Duodenal mucosa (tissue), 2 donors: ENCODE measurements around the gene NMT2.

Source experiments
- H3K27ac ChIP-seq: one replicate; pipeline ENCODE4 v1.7.0; 2013; ENCODE audit warnings: low read depth, low read length
- H3K27me3 ChIP-seq, 2 donors: one replicate each; pipeline ENCODE4 v1.7.0; 2013; ENCODE audit warnings: low read length in 2 of 2, control low read depth in 1 of 2; ENCODE audit not compliant: insufficient read depth in 2 of 2, control insufficient read depth in 1 of 2
- H3K36me3 ChIP-seq, 2 donors: one replicate each; pipeline ENCODE4 v1.7.0; 2013; ENCODE audit warnings: low read length in 2 of 2, control low read depth in 1 of 2; ENCODE audit not compliant: insufficient read depth in 2 of 2, control insufficient read depth in 1 of 2
- H3K4me1 ChIP-seq, 2 donors: one replicate each; pipeline ENCODE4 v1.7.0; 2013; ENCODE audit warnings: low read length in 2 of 2, control low read depth in 1 of 2; ENCODE audit not compliant: insufficient read depth in 2 of 2, control insufficient read depth in 1 of 2
- H3K4me3 ChIP-seq, 2 donors: one replicate each; pipeline ENCODE4 v1.7.0; 2013; ENCODE audit warnings: low read length in 2 of 2, low read depth in 1 of 2
- H3K9ac ChIP-seq, 2 donors: one replicate each; pipeline ENCODE4 v1.7.0; 2013; ENCODE audit warnings: low read length in 2 of 2, low read depth in 1 of 2
- H3K9me3 ChIP-seq, 2 donors: one replicate each; pipeline ENCODE4 v1.7.0; 2013; ENCODE audit warnings: low read length in 2 of 2, control low read depth in 1 of 2; ENCODE audit not compliant: control insufficient read depth in 1 of 2

The NMT2 gene

GRCh38 chr10:15144788-15145187 lies 23.7 kb downstream of the NMT2 start:
- Histone ChIP-seq H3K4me1 (peaks cover 3 to 12% of the 10 kb centered on the region in 2 donors), H3K36me3 (peaks cover 0 to 9% of the 10 kb centered on the region in 2 donors), H3K9ac (no peak overlapping the region), H3K27ac (no peak overlapping the region), H3K27me3 (no peaks in the 10 kb centered on the region), H3K9me3 (no peaks in the 10 kb centered on the region), H3K4me3 (no peak overlapping the region)

GRCh38 chr10:15141136-15142054 lies 27.1 kb downstream of the NMT2 start:
- Histone ChIP-seq H3K36me3 (peaks cover 0 to 13% of the 10 kb centered on the region in 2 donors), H3K27me3 (no peaks in the 10 kb centered on the region), H3K9ac (no peak overlapping the region), H3K9me3 (no peaks in the 10 kb centered on the region), H3K4me3 (no peak overlapping the region), H3K27ac (no peak overlapping the region), H3K4me1 (peaks cover 3 to 12% of the 10 kb centered on the region in 2 donors)

- Histone ChIP-seq H3K27me3 (no peaks in the 10 kb centered on the region), H3K9me3 (no peaks in the 10 kb centered on the region), H3K36me3 (peaks cover 0 to 13% of the 10 kb centered on the region in 2 donors), H3K9ac (no peak overlapping the region), H3K4me3 (no peak overlapping the region), H3K4me1 (peaks cover 3 to 12% of the 10 kb centered on the region in 2 donors), H3K27ac (no peak overlapping the region)
These were observed 27.8 kb downstream of the NMT2 start for GRCh38 chr10:15140698-15141097.

- Histone ChIP-seq H3K4me1 (peaks cover 3 to 12% of the 10 kb centered on the region in 2 donors), H3K27ac (no peak overlapping the region), H3K4me3 (no peak overlapping the region), H3K9ac (no peak overlapping the region), H3K36me3 (peaks cover 10 to 43% of the 10 kb centered on the region in 2 donors), H3K9me3 (no peaks in the 10 kb centered on the region), H3K27me3 (no peaks in the 10 kb centered on the region)
These were observed 30.9 kb downstream of the NMT2 start for GRCh38 chr10:15137636-15138035.

GRCh38 chr10:15137036-15137359 lies 31.5 kb downstream of the NMT2 start:
- Histone ChIP-seq H3K4me3 (no peak overlapping the region), H3K4me1 (peaks cover 0 to 10% of the 10 kb centered on the region in 2 donors), H3K27ac (no peak overlapping the region), H3K9me3 (no peaks in the 10 kb centered on the region), H3K9ac (no peak overlapping the region), H3K36me3 (peaks cover 10 to 45% of the 10 kb centered on the region in 2 donors), H3K27me3 (no peaks in the 10 kb centered on the region)

- Histone ChIP-seq H3K36me3 (peaks cover 12 to 45% of the 10 kb centered on the region in 2 donors), H3K4me1 (peaks cover 0 to 4% of the 10 kb centered on the region in 2 donors), H3K9ac (no peak overlapping the region), H3K9me3 (no peaks in the 10 kb centered on the region), H3K27me3 (no peaks in the 10 kb centered on the region), H3K4me3 (no peak overlapping the region), H3K27ac (no peak overlapping the region)
These were observed 32.1 kb downstream of the NMT2 start for GRCh38 chr10:15136129-15137035.

GRCh38 chr10:15131330-15131729 lies 37.2 kb downstream of the NMT2 start:
- no peak overlapping the region for H3K4me3 ChIP-seq
- no peak overlapping the region for H3K9ac ChIP-seq
- H3K4me1 ChIP-seq, result no peaks in the 10 kb centered on the region
- peaks cover 17 to 51% of the 10 kb centered on the region in 2 donors for H3K36me3 ChIP-seq
- no peaks in the 10 kb centered on the region for H3K9me3 ChIP-seq
- no peaks in the 10 kb centered on the region for H3K27me3 ChIP-seq
- no peak overlapping the region for H3K27ac ChIP-seq

- Histone ChIP-seq H3K4me1 (no peaks in the 10 kb centered on the region), H3K4me3 (no peak overlapping the region), H3K9me3 (no peaks in the 10 kb centered on the region), H3K9ac (no peak overlapping the region), H3K27ac (no peak overlapping the region), H3K27me3 (no peaks in the 10 kb centered on the region), H3K36me3 (peaks cover 17 to 34% of the 10 kb centered on the region in 2 donors)
These were observed 43.6 kb downstream of the NMT2 start for GRCh38 chr10:15124908-15125307.

GRCh38 chr10:15124190-15124589 lies 44.3 kb downstream of the NMT2 start:
- no peak overlapping the region for H3K4me3 ChIP-seq
- H3K36me3 ChIP-seq, result peaks cover 23 to 34% of the 10 kb centered on the region in 2 donors
- no peak overlapping the region for H3K9ac ChIP-seq
- H3K27me3 ChIP-seq, result no peaks in the 10 kb centered on the region
- no peak overlapping the region for H3K27ac ChIP-seq
- no peaks in the 10 kb centered on the region for H3K9me3 ChIP-seq
- H3K4me1 ChIP-seq, result no peaks in the 10 kb centered on the region

- no peak overlapping the region for H3K27ac ChIP-seq
- H3K27me3 ChIP-seq, result no peaks in the 10 kb centered on the region
- H3K9me3 ChIP-seq, result no peaks in the 10 kb centered on the region
- peaks cover 27 to 38% of the 10 kb centered on the region in 2 donors for H3K36me3 ChIP-seq
- H3K4me1 ChIP-seq, result no peaks in the 10 kb centered on the region
- H3K9ac ChIP-seq, result no peak overlapping the region
- no peak overlapping the region for H3K4me3 ChIP-seq
These were observed 44.7 kb downstream of the NMT2 start for GRCh38 chr10:15123749-15124184.
